ENCODE measurements around the gene HOXB4. TPM values are rescaled to one million over a fixed set of nuclear protein-coding genes. Genes with fewer than 3 reads are reported as not detected.
"Not testable (repeated sequence)": the region's sequence is repeated elsewhere in the genome, so short reads cannot be mapped to it uniquely, and the experiment has no call there.

HOXB4 gene
- total RNA-seq, 1 donor from 2014 or later, result 0.75 TPM

DNA sequence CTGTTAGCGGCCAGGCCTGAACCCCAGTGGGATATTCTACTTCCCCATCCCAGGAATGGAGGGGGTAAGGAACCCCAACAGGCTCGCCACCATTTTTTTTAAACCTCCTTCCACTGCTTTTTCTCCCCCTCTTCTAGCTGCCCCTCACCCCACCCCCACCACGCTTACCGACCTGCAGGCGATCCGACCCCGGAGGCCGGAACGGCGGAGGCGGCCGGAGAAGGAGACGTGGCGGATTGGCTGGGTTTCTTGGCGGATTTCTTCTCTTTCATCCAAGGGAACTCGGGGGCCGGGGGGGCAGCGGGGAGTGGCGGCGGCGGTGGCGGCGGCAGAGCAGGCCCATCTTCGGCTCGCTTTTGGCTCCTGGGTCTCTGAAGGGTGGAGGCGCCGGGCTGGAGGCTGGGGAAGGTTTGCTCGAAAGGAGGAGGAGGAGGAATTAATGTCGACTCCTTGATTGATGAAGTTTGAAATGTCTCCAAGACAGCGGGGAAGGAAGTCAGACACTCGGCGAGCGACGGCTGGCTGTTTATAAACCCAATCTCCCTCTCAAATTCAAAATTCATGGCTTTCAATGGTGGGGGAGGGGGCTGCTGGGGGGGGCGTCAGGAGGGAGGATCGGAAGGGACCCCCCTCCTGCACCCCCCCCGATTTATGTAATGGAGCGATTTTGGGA, 33.7 kb downstream of the HOXB4 start:
- ATAC-seq (ENCODE audit: poor library complexity) (peak; percentile 58), DNase-seq (peak; percentile 91)
- intact Hi-C loops (cut with DNase I), result no loop called here

DNA sequence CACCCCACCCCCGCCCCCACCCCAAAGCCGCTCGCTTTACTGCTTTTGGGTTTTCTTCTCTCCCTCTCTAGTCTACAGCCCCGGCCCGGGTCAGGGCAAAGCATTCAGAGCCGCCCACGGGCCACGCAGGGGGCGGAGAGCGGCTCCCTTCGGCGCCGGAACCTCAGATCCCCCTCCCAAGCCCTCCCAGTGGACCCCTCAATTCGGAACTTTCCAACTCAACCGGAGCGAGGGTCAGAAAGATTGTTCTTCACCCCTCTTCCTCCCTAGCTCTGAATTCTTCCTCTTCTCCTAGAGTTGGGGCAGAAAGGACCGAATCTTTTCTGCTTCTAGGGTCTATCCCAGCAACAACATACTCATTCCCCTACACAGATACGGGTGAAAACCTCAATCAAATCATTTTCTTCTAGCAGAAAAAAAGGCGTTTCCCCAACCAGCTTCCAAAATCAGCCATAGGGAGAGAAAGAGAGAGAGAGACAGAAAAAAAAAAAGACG, 34.2 kb downstream of the HOXB4 start:
- intact Hi-C loops (cut with DNase I), result no loop called here
- peak; percentile 19 for ATAC-seq (ENCODE audit: poor library complexity)
- DNase-seq, result no peak

DNA sequence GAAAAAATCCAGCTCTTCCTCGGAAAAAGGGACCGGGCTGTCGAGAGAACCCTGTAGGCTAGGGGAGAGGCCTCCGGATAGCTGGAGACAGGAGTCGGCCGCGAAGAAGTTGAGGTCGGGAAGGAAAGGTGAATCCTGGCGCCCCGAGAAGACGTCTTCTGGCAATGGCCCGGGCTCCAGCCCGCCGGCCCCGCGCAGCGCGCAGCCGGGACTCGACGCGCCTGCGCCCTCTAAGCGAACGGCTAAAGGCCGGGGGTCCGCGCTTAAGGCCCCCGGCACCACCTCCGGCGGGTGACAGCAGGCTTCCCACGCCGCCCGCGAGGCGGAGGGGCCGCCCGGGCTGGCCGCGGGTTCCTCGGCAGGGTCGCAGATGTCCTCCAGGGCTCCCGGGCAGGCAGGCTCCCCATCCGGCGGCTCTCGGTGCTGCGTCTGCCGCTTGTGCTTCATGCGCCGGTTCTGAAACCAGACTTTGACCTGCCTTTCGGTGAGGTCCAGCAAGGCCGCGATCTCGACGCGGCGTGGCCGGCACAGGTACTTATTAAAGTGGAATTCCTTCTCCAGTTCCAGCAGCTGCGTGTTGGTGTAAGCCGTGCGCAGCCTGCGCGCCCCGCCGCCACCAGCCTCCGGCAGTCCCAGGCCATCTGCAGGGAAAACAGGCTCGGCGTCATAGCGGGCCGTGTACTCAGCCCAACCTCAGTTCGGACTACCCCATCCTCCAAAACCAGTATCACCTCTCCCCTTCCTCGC, 34.9 kb downstream of the HOXB4 start:
- intact Hi-C loops (cut with DNase I), result no loop called here
- ATAC-seq (ENCODE audit: poor library complexity), result peak; percentile 48
- DNase-seq, result peak; percentile 64

DNA sequence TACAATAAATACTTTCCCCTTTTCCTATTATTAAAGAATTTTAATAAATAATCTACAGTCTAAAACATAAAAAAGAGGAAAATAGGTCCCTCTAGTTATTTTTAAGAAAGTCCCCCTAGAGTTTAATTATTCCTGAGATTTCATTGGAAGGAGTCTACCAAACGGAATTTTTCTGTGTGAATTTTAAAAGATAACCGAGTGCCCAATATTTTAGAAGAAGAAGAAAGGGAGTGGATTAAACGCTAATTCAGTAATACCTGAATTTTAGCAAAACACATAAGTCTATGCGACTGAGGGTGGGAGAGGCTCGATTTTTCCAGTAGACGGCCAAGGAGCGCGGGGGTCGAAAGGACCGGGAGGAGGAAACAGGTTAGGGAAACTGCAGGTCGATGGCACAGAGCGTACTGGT, 35.4 kb downstream of the HOXB4 start:
- intact Hi-C loops (cut with DNase I), result no loop called here

DNA sequence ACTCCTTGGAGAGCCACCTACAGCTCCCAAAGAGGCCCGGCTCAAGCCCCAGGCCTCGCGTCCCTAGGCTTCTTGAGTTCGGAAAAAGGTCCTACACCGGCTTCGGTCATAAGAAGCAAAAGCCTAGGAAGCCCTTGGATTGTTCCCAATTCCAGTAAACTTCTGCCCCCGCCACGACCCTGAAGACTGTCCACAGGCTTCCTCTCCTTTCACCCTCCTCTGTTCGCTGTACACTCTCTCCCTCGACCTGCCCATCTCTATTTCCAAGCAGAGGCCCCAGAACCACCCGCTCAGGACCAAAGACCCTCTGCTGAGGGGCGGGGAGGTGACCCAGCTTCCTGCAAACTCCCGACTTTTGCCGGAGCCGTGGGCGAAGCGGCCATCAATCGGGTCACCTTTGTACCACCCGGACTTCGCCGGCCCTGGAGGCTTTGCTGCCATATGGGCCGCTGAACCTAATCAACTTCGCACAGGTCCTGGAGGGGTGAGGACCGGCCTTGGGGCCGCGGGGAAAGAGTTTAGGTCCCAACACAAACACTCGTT, 36.0 kb downstream of the HOXB4 start:
- DNase-seq, result no peak
- ATAC-seq (ENCODE audit: poor library complexity), result no peak
- intact Hi-C loops (cut with DNase I), result no loop called here

More for the DNA sequence above, 35.4 kb downstream of the HOXB4 start:
- ATAC-seq (ENCODE audit: poor library complexity) (no peak), DNase-seq (no peak)

DNA sequence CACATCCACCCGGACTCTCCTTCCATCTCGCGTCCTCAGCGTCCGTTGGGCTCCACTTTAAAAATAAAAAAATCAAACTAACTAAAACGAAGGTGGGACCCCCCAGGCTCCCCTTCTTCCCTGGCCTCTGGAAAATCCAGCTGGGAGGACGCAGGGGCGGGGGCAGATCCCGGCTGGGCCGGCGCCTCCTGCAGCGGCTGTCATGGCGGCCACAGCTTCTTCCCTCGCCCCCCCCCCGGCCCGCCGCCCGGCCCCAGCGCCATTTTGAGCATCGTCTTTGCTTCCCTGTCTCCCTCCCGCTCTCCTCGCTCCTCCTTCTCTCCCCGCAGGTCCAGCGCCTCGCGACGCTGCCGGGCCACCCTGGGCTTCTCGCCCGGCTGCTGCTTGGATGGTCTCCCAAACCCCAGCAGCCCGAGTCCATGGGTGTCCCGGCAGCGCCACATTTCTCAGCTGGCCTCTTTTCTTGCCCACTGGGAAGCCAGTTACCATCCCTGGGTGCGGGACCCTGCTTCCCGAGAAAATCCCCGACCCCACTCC, 36.5 kb downstream of the HOXB4 start:
- ATAC-seq (ENCODE audit: poor library complexity), result peak; percentile 73
- intact Hi-C loops (cut with DNase I), result no loop called here
- DNase-seq, result peak; percentile 81

DNA sequence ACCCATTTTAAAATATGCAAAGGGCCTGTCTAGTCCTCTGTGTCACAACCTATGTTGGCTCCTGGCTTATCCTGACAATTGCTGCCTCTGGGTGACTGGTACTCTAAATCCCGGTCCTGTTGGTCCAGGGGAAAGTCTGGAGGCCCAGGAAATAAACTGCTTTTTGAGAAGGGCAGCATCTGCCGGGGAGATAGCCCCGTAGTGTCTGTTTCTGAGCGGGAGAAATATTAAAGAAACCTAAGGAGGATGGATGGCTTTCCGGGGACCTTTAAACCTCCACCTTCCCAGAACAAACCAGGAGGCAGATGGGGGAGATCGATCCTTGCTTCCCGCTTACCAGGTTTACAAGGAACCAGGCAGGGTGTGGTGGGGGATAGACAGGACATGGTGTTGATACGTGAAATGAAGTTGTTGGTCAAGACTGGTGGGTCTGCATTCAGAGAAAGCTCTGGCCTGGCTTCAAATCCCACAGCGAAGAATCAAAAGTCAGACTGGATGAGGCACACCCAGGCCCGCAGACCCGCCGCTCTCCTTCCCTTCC, 37.0 kb downstream of the HOXB4 start:
- DNase-seq (no peak), ATAC-seq (ENCODE audit: poor library complexity) (peak; percentile 3)
- intact Hi-C loops (cut with DNase I), result no loop called here

DNA sequence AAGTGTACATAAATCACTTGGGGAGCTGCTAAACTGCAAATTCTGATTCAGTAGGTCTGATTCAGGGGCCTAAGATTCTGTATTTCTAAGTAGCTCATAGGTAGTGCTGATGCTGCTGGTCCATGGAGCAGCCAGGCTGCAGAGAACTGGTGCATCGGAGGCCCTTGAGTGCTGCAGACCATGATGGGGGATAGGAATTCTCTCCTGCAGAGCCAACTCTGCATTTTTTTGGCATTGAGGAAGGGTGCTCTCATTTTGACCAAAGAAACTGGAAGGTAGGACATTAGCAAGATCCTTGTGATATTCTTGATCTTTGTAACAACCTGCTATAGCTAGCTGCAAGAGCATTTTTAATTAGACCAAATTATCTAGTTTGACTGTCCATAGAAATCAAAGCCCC, 37.9 kb downstream of the HOXB4 start:
- intact Hi-C loops (cut with DNase I), result no loop called here
- DNase-seq, result no peak
- no peak for ATAC-seq (ENCODE audit: poor library complexity)

DNA sequence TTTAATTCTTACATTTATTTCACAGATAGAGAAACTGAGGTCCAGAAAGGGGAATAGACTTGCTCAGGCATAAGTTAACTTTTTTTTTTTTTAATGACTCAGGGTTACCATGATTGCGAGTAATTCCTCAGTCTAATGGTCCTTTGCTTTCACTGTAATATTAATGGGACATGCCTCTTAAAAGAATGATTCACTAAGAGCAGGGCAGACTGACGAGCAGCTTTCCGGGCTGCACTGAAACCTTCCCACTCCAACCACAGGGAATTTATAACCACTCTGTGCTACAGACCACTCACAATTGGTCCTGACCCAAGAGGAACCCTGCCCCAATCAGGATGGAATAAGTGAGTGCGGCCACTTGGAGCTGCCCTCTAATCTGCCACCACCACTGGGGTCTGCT, 39.0 kb downstream of the HOXB4 start:
- intact Hi-C loops (cut with DNase I), result no loop called here
- DNase-seq, result no peak
- no peak for ATAC-seq (ENCODE audit: poor library complexity)

DNA sequence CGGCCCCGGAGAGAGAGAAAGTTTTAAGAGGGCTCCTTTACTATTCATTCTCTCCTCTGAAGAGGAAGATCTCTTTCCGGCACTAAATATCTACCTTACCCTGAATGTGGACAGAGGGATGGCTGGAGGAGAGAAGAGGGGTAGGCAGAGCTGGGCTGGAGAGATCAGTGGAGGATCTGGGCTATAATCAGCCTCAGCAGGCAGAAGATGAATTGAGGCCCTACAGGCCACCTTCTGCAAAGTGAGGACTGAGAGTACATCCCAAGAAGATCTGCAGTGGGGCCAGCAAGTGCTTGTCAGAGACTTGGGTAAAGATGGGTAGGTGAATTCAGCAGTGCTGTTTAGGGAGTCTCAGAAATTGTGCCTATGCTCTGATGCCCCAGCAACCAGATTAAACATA, 40.8 kb downstream of the HOXB4 start:
- DNase-seq, result no peak
- intact Hi-C loops (cut with DNase I), result no loop called here
- ATAC-seq (ENCODE audit: poor library complexity), result no peak

DNA sequence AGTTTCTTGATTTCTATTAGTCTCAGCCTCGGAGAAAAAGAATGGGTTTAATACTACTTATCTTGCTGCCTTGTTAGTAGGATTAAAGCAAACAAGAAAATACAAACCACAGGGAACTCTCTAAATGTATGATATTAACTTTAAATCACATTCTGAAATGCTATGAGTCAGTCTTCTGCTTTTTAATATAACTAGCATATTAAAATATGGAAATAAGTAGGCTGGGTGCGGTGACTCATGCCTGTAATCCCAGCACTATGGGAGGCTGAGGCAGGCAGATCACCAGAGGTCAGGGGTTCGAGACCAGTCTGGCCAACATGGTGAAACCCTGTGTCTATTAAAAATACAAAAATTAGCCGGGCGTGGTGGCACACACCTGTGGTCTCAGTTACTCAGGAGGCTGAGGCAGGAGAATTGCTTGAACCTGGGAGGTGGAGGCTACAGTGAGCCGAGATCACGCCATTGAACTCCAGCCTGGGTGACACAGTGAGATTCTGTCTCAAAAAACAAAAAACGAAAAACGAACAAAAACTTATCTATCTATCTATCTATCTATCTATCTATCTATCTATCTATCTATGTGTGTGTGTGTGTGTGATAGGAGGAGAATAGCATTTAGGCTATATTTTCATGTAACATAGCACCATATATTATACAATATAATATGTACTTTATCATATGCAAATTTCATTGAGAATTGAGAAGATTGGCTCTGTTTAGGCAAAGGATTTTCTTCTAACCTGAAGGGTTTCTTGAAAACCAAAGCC, 42.2 kb downstream of the HOXB4 start:
- DNase-seq; ATAC-seq (ENCODE audit: poor library complexity); intact Hi-C loops (cut with DNase I): not testable (repeated sequence)

DNA sequence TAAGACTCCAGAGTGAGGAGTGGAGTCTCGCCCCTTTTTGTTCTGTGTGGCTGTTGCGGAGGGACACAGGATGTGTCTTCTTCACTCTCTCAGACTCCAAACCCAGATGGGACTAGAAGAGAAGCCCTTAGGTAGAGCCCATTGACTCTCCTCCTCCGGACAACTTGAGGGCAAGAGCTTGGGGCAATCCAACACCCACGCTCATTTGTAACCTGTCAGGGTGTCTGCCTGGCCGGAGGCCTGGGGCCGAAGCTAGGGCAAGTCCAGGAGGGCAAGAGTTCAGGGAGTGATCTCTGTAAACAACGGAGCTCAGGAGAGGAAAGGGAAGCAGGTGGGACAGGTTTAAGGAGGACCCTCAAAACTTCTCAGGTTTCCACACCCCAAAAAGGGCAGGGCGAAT, 45.9 kb downstream of the HOXB4 start:
- intact Hi-C loops (cut with DNase I), result no loop called here
- ATAC-seq (ENCODE audit: poor library complexity), result no peak
- DNase-seq, result no peak

DNA sequence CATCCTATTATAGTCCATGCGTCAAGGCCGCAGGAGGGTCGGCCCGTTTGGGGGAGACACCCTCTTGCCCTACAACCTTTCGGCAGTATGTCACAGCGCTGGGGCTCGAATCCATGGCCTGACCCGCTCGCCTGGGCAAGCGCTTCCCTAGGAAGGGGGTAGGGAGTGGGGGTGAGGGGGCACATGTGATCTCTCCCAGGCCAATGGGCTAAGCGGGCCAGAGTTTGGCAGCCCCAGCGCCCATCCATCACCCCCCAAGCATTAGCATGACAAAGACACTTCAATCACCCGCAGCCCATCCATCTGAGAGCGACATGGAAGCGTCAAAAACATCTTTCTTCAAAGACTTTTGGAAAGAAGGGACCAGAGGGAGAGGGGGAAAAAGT, 47.3 kb downstream of the HOXB4 start, which contains the start of gene HOXB1:
Gene HOXB1 (minus strand): TSS at position 125 of the 386 bp plus-strand sequence. CDS start 107 bp downstream, at position 18.
- DNase-seq, result no peak
- ATAC-seq (ENCODE audit: poor library complexity), result no peak
- intact Hi-C loops (cut with DNase I), result no loop called here

DNA sequence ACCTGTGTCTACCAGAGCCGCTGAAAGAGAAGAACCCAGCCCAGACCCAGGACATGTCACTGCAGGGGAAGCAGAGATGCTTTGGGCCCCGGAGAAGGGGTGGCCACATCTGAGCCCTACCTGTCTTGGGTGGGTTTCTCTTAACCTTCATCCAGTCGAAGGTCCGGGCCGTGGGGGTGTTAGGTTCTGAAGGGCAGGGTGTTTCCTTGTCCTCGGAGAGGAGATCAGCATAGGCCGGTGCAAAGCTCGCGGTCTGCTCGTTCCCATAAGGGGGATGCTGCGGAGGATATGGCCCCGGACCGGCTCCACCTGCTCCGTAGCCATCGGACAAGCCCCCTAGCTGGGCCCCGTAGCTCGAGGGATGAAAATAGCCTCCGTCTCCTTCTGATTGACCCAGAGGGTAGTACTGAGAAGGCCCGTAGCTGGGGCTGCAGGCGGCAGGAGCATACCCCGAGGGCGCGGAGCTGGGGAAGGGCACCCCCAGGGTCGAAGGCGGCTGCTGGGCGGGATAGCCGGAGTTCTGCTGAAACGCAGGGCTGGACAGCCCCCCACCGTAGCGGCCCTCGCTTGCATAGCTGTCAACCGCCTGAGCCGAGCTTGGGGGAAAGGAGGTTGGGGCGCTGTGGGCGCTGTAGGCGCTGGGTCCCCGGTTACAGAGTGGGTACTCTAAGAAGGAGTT, 47.8 kb downstream of the HOXB4 start:
- ATAC-seq (ENCODE audit: poor library complexity) (no peak), DNase-seq (no peak)
- intact Hi-C loops (cut with DNase I), result no loop called here

DNA sequence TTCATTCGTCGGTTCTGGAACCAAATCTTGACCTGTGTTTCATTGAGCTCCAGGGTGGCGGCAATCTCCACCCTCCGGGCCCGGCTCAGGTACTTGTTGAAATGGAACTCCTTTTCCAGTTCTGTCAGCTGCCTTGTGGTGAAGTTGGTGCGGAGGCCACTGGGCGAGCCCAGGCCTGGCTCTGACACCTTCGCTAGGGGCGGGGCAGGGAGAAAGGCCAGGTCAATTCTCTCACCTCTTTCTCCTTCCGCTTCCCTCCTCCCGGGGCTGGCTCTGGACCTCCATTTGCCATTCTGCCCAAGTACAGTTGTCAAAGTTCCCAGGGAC, 48.5 kb downstream of the HOXB4 start:
- no peak for DNase-seq
- intact Hi-C loops (cut with DNase I), result no loop called here

DNA sequence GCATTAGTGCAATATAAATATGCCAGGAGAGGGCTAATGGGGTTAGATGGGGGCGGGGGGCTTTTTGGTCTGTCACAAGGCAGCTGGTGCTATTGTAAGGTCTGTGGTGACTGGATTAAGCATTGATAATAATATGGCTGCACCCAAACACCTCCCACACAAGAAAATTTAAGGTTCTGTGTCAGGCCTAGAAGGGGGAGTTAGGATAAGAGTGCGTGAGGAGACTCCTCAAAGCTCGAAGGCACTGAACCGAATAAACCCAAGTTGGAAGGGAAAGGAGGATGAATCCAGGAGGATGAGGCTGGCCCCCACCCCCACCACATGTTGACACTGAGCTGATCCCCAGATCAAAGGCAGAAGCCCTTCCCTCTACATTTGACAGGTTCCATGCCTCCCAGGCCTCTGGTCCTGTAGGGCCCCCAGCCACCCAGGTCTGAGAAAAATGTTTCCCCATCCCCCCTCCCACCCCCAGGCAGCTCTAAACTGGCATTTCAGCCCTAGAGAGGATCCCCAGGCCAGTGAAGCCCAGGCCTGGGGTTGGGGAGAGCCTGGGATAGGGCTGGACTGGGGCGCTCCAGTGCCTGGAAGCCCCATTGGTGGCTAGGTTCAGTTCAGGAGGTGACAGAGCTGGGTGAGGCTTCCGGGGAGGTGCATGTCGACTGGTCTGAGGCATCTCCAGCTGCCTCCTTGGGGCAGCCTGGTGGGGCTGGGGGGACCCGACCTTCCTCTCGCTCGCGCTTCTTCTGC, 49.0 kb downstream of the HOXB4 start:
- ATAC-seq (ENCODE audit: poor library complexity), result no peak
- no peak for DNase-seq
- intact Hi-C loops (cut with DNase I), result no loop called here

More for the DNA sequence above, 48.5 kb downstream of the HOXB4 start:
- no peak for ATAC-seq (ENCODE audit: poor library complexity)

DNA sequence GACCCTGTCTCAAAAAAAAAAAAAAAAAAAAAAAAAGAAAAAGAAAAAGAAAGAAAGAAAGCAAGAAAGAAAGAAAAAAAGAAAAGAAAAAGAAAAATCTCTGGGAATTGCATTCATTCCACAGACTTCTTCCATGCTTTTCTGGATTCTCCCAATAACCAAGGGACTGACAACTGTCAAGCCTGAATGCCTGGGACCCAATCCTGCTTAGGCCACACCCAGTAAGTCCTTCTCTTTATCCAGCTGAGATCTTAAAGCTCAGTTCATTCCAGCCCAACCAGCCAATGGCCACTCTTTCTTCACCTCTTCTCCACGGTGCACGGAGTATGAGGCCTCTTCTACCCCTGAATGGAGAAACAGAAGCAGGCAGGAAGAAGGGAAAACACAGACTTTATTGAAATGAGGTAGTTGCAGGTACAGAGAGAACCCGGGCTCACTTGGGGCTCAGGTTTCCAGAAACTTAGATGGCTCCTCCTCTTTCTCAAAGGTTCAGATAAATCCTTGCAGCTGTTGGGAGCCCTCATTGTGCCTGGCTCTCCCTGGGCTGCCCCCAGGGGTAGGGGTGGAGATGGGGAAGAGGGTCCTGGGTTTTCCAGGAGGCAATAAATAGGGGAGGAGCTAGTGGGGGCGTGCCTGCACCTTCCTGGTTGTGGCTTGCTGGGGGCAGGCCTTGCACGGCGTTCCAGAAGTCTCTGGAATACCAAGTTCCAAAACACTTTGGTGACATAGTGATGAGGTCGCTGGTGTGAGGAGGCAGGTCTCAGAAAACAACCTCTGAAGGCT, 49.8 kb downstream of the HOXB4 start:
- ATAC-seq (ENCODE audit: poor library complexity), result no peak
- no peak for DNase-seq
- intact Hi-C loops (cut with DNase I), result no loop called here
